ENCODE results near the gene NUP42.

The NUP42 gene

DNA sequence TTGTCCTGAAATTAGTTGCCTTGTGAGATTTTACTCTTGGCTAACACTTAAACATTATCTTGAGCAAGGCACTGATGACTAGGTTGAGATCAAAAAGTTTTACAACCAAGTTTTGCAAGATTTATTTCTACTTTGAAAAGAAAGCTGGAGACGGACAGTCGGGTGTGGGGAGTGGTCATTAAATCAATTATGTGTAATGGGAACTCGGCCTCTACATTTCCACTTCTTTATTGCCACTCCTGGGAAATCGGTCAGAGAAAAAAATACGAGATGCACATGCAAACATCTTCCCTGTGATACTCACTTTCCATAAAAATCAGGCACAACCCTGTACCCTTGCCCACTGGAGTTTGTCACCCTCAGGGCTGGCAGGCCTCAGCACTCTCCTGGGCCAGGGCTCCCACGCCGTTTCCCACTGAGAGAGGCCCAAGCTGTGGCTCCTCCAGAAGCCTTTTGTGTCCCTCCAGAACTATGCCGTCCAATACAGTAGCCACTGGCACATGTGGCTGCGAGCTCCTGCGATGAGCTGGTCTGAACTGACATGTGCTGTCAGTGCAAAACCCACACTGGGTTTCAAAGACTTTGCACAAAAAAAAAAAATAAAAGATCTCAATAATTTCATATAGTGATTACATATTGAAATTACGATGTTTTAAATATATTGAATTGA lies 57.3 kb downstream of the NUP42 start:
- DNase-seq: no peak

DNA sequence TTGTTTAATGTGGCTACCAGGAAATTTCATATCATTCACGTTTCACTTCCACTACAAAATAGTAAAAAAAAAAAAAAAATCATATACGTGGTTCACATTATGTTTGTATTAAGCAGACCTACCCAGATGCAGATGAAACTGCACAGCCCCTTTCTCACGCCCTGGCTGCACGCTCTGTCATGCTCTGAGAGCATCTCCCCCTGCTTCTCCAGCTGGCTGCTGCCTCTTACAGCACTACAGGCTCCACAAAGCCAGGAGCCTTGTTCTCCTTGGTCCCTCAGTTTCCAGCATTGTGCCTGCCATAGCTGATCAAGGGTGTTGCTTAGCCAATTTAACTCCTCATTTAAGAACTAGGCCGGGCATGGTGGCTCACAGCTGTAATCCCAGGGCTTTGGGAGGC lies 57.9 kb downstream of the NUP42 start:
- no peak for DNase-seq

DNA sequence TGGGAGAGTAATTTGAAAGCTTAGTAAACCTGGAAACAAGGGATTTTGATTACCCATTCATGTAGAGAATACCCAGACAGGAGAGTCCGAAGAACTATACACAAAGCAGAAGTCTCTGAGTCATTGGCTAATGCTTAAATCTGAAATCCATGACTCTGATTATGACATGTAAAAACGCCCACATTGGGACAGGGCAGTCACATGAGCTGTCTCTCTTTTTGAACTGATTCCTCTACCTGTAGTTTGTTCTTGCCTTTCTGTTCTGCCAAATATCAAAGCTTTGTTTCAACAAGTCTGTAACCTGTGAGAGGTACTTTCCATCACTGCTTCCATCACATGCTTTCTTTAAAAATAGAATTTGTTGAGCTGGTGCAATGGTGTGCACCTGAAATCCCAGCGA lies 60.5 kb downstream of the NUP42 start:
- no peak for DNase-seq

DNA sequence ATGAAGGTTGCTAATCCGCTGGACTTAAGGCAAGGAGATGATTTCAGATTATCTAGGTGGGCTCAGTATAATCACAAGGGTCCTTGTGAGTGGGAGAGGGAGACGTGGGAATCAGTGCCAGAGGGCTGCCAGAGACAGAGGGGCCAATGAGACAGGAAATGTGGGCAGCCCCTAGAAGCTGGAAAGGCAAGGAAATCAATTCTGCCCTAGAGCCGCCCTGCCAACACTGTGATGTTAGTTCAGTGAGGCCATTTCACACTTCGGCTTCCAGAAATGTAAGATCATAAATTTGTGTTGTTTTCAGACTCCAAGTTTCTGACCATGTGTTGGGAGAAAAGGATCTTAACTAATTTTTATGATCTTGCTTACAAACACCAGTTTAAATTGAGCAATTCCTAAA lies 61.1 kb downstream of the NUP42 start:
- no peak for DNase-seq

DNA sequence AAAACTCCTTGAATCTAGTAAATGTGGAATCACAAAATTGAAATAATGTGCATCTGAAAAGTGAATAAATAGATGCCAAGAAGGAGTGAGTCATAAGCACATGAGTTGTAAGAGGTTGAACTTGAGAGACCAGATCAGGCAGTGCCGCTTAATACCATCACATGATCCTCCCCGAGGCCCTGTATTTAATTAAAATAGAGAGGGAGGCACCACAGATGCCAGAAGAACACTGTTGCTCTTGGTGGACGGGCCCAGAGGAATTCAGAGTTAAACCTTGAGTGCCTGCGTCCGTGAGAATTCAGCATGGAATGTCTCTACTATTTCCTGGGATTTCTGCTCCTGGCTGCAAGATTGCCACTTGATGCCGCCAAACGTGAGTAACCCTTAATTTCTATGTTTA lies 64.7 kb downstream of the NUP42 start, which contains the start of gene GPNMB:
Gene GPNMB, plus strand, starts transcription at position 221 of the 400 bp plus-strand sequence. Its CDS starts 83 bp downstream, at position 304.
- no peak for DNase-seq

DNA sequence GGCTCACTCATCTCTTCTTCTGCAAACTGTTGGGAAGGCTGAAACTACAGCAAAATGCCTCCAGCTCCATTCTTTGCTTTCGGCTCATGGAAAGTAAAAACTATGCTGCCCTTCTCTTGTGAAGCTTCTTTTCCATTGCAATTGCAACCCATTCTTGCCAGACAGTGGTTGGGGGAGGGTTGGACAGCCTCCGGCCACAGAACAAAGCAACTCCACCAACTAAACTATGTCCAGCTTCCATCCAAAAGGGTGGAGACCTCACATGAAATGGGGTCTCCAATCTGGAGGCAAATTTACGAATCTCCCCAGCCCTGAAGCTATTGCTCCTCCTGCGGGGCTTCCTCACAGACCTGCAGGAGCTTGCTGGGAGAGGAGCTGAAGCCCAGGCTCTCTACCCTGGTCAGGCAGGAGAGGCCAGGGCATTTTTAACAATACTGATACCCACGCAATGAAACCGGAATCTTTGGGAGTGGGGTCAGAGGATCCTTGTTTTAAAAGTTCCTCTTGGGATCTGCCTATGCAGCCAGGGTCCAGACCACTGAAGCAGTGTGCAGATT lies 65.3 kb downstream of the NUP42 start:
- no peak for DNase-seq

DNA sequence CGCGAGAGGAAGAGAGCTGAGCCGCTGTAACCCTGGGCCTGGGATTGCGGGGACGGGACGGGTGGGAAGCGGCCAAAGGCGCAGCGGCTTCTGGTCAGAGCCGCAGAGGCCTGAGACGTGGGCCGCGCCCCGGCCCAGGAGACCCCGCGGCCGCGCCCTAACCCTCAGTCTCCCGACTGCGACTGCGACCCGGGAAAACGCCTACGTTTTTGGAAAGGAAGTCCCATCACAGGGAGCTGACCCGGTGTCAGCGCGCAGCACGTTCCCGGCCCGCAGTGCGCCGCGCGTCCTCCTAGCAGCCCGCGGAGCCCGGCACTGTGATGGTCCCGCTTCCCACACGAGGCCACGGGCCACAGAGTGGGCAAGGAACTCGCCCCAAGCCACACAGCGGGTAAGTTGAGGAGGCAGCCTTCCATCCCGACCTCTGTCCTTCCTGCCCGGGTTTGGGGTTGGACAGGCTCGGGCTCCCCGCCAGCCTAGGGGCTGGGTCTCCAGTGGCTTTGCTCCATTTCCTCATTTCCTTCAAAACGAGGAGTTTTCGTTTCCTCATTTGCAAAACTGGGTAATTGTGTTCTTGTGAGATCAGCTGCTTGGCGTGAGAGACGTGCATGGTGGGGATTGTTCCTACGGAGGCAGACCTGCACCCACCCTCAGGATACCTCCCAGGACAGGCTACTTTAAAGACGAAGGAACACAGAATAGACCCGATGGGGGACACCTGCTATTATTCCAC lies 65.9 kb downstream of the NUP42 start:
- DNase-seq: no peak

DNA sequence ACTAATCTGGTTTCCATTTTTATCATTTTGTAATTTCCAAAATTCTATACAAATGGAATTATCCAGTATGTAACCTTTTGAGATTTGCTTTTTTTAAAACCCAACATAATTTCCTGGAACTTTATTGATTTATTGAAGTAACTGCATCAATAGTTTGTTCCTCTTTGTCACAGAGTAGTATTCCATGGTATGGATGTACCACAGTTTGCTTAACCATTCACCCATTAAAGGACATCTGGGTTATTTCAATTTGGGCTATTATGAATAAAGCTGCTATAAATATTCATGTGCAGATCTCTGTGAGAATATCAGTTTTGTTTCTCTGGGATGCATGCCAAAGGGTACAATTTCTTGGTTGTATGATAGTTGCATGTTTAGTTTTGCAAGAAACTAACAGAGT lies 67.6 kb downstream of the NUP42 start:
- DNase-seq: no peak
